ENCODE measurements around the gene GGT7.
A peak's percentile ranks its signal among the peaks of the same experiment; 100 is the strongest.

Gene GGT7

GRCh38 chr20:34876406-34877282 lies 4.0 kb upstream of the GGT7 start, which contains the start of gene ACSS2:
TSS of gene ACSS2 (plus strand) at chr20:34876612. CDS start at chr20:34876646, 34 bp downstream.
- Histone ChIP-seq H2BK15ac (ENCODE audit: low read length) (peak within 1 kb of the TSS; percentile 23), H3K18ac (ENCODE audit: low read length) (peak within 1 kb of the TSS; percentile 85), H3K4me3 (ENCODE audit: low read length in 2 of 2) (peak within 1 kb of the TSS; percentile 57 to 93), H3K27ac (replicated peaks; ENCODE audit: low read length) (peak within 1 kb of the TSS; percentile 14), H3K14ac (ENCODE audit: low read length) (no peak within 1 kb of the TSS), H4K91ac (ENCODE audit: low read depth, low read length, poor library complexity) (no peak within 1 kb of the TSS), H2BK12ac (ENCODE audit: low read length) (no peak within 1 kb of the TSS), H3K23ac (ENCODE audit: low read depth, low read length, poor library complexity) (no peak within 1 kb of the TSS), H2AFZ (ENCODE audit: low read length) (peak within 1 kb of the TSS; percentile 96), H3K9ac (ENCODE audit: low read depth, low read length, poor library complexity) (peak within 1 kb of the TSS; percentile 89), H3K27me3 (ENCODE audit: control insufficient read depth in 3 of 3, insufficient read depth in 3 of 3, low read depth in 1 of 3, low read length in 3 of 3) (peaks cover 0 to 6% (median 0%) of the 10 kb centered on the region in 3 experiments), H2BK5ac (ENCODE audit: low read length) (no peak within 1 kb of the TSS), H3K4ac (ENCODE audit: low read length) (no peak within 1 kb of the TSS), H3K4me1 (ENCODE audit: control insufficient read depth in 2 of 2, insufficient read depth in 1 of 2, low read depth in 1 of 2, low read length in 2 of 2) (peaks cover 12 to 15% of the 10 kb centered on the region in 2 donors), H3K9me3 (replicated peaks in 1 of 2; ENCODE audit: control insufficient read depth in 2 of 2, insufficient read depth in 1 of 2, low read depth in 1 of 2, low read length in 2 of 2) (no peaks in the 10 kb centered on the region), H3K36me3 (replicated peaks in 1 of 2; ENCODE audit: control insufficient read depth in 2 of 2, insufficient read depth in 2 of 2, low read length in 2 of 2) (no peaks in the 10 kb centered on the region), H3K79me1 (ENCODE audit: low read depth, low read length) (no peaks in the 10 kb centered on the region), H2AK5ac (ENCODE audit: low read depth, low read length) (no peak within 1 kb of the TSS), H2BK120ac (ENCODE audit: low read depth, low read length) (no peak within 1 kb of the TSS), H4K8ac (ENCODE audit: low read depth, low read length) (no peak within 1 kb of the TSS), H3K4me2 (ENCODE audit: insufficient read depth, low read length, poor library complexity, severe bottlenecking) (peak within 1 kb of the TSS; percentile 61)
- DNase-seq (ENCODE audit: low spot score), result peak; percentile 97
- WGBS, 2 donors (ENCODE audit: extremely low coverage in 2 of 2, insufficient read length in 2 of 2, insufficient replicate concordance in 1 of 2), result no CpG with 5 or more reads among the region's 63 CpGs

- H3K4me2 ChIP-seq (ENCODE audit: insufficient read depth, low read length, poor library complexity, severe bottlenecking), result peak overlapping the region; percentile 34
Observed at GRCh38 chr20:34875642-34876405, 3.2 kb upstream of the GGT7 start.

GRCh38 chr20:34874094-34874654 lies 1.5 kb upstream of the GGT7 start:
- Histone ChIP-seq H3K9ac (ENCODE audit: low read depth, low read length, poor library complexity) (no peak overlapping the region), H2AFZ (ENCODE audit: low read length) (no peak overlapping the region), H3K27me3 (ENCODE audit: control insufficient read depth in 3 of 3, insufficient read depth in 3 of 3, low read depth in 1 of 3, low read length in 3 of 3) (peaks cover 0 to 6% (median 0%) of the 10 kb centered on the region in 3 experiments), H3K27ac (replicated peaks; ENCODE audit: low read length) (no peak overlapping the region), H3K9me3 (replicated peaks in 1 of 2; ENCODE audit: control insufficient read depth in 2 of 2, insufficient read depth in 1 of 2, low read depth in 1 of 2, low read length in 2 of 2) (no peaks in the 10 kb centered on the region), H3K4me3 (ENCODE audit: low read length in 2 of 2) (no peak overlapping the region), H4K91ac (ENCODE audit: low read depth, low read length, poor library complexity) (no peak overlapping the region), H3K14ac (ENCODE audit: low read length) (no peak overlapping the region), H2BK15ac (ENCODE audit: low read length) (no peak overlapping the region), H3K4me1 (ENCODE audit: control insufficient read depth in 2 of 2, insufficient read depth in 1 of 2, low read depth in 1 of 2, low read length in 2 of 2) (peaks cover 14 to 18% of the 10 kb centered on the region in 2 donors), H2BK5ac (ENCODE audit: low read length) (no peak overlapping the region), H3K79me1 (ENCODE audit: low read depth, low read length) (no peaks in the 10 kb centered on the region), H2BK12ac (ENCODE audit: low read length) (no peak overlapping the region), H2BK120ac (ENCODE audit: low read depth, low read length) (no peak overlapping the region), H3K23ac (ENCODE audit: low read depth, low read length, poor library complexity) (no peak overlapping the region), H3K18ac (ENCODE audit: low read length) (no peak overlapping the region), H3K4me2 (ENCODE audit: insufficient read depth, low read length, poor library complexity, severe bottlenecking) (no peak overlapping the region), H3K4ac (ENCODE audit: low read length) (no peak overlapping the region), H4K8ac (ENCODE audit: low read depth, low read length) (no peak overlapping the region), H3K36me3 (replicated peaks in 1 of 2; ENCODE audit: control insufficient read depth in 2 of 2, insufficient read depth in 2 of 2, low read length in 2 of 2) (peaks cover 0 to 14% of the 10 kb centered on the region in 2 donors), H2AK5ac (ENCODE audit: low read depth, low read length) (no peak overlapping the region)
- no CpG with 5 or more reads among the region's 2 CpGs for whole genome bisulfite sequencing, 2 donors (ENCODE audit: extremely low coverage in 2 of 2, insufficient read length in 2 of 2, insufficient replicate concordance in 1 of 2)
- DNase-seq (ENCODE audit: low spot score), result peak; percentile 56

More at GRCh38 chr20:34875642-34876405, 3.2 kb upstream of the GGT7 start:
- Histone ChIP-seq H3K4me3 (ENCODE audit: low read length in 2 of 2) (peak overlapping the region; percentile 57 to 61), H4K8ac (ENCODE audit: low read depth, low read length) (no peak overlapping the region), H2AFZ (ENCODE audit: low read length) (peak overlapping the region; percentile 96), H2AK5ac (ENCODE audit: low read depth, low read length) (no peak overlapping the region), H3K14ac (ENCODE audit: low read length) (no peak overlapping the region), H3K36me3 (replicated peaks in 1 of 2; ENCODE audit: control insufficient read depth in 2 of 2, insufficient read depth in 2 of 2, low read length in 2 of 2) (peaks cover 0 to 4% of the 10 kb centered on the region in 2 donors), H3K23ac (ENCODE audit: low read depth, low read length, poor library complexity) (no peak overlapping the region), H2BK12ac (ENCODE audit: low read length) (no peak overlapping the region), H3K27me3 (ENCODE audit: control insufficient read depth in 3 of 3, insufficient read depth in 3 of 3, low read depth in 1 of 3, low read length in 3 of 3) (peaks cover 0 to 6% (median 0%) of the 10 kb centered on the region in 3 experiments), H3K4me1 (ENCODE audit: control insufficient read depth in 2 of 2, insufficient read depth in 1 of 2, low read depth in 1 of 2, low read length in 2 of 2) (peaks cover 14 to 18% of the 10 kb centered on the region in 2 donors), H3K18ac (ENCODE audit: low read length) (no peak overlapping the region), H3K4ac (ENCODE audit: low read length) (no peak overlapping the region), H2BK15ac (ENCODE audit: low read length) (no peak overlapping the region), H4K91ac (ENCODE audit: low read depth, low read length, poor library complexity) (no peak overlapping the region), H3K9me3 (replicated peaks in 1 of 2; ENCODE audit: control insufficient read depth in 2 of 2, insufficient read depth in 1 of 2, low read depth in 1 of 2, low read length in 2 of 2) (no peaks in the 10 kb centered on the region), H3K9ac (ENCODE audit: low read depth, low read length, poor library complexity) (no peak overlapping the region), H3K27ac (replicated peaks; ENCODE audit: low read length) (peak overlapping the region; percentile 14), H3K79me1 (ENCODE audit: low read depth, low read length) (no peaks in the 10 kb centered on the region), H2BK5ac (ENCODE audit: low read length) (no peak overlapping the region), H2BK120ac (ENCODE audit: low read depth, low read length) (no peak overlapping the region)
- no CpG with 5 or more reads among the region's 20 CpGs for WGBS, 2 donors (ENCODE audit: extremely low coverage in 2 of 2, insufficient read length in 2 of 2, insufficient replicate concordance in 1 of 2)
- DNase-seq (ENCODE audit: low spot score), result no peak

Data from neuronal stem cell (in vitro differentiated cells).